Testis (tissue), 3 donors: Measurements from ENCODE around the gene UBE2R2. TPM values are rescaled to one million over a fixed set of nuclear protein-coding genes. Genes with fewer than 3 reads are reported as not detected.

ENCODE experiments used
- DNase-seq: peaks from one replicate; pipeline ENCODE4 v3.0.0-alpha.2; 2019
- H3K27ac ChIP-seq, 2 donors: fragments of 200-600 bp; sonication (generic); one replicate each; pipeline ENCODE4 v1.5.1; 2019
- H3K27me3 ChIP-seq: fragments of 200-600 bp; sonication (generic); one replicate; pipeline ENCODE4 v1.5.1; 2019
- H3K36me3 ChIP-seq: fragments of 200-600 bp; sonication (generic); one replicate; pipeline ENCODE4 v1.5.1; 2017; ENCODE audit warnings: low read depth; ENCODE audit errors: missing control alignments
- H3K4me1 ChIP-seq: fragments of 200-600 bp; sonication (generic); one replicate; pipeline ENCODE4 v1.5.1; 2019
- H3K4me3 ChIP-seq, 2 donors: fragments of 200-600 bp; sonication (generic); one replicate each; pipeline ENCODE4 v1.5.1; 2017 to 2019
- H3K9me3 ChIP-seq: fragments of 200-600 bp; sonication (generic); one replicate; pipeline ENCODE4 v1.5.1; 2017
- CTCF ChIP-seq, 3 experiments: fragments of 450-650 bp in 2 of 3; fragments of 200-600 bp in 1 of 3; sonication (generic) in 1 of 3; IDR thresholded peaks; one replicate each; pipeline ENCODE4 v1.5.1; 2016 to 2019; ENCODE audit warnings: antibody characterized with exemption in 3 of 3, mild to moderate bottlenecking in 2 of 3, moderate library complexity in 1 of 3
- POLR2A ChIP-seq: fragments of 450-650 bp; IDR thresholded peaks from one replicate; pipeline ENCODE4 v1.6.1; 2017; ENCODE audit warnings: antibody characterized with exemption, mild to moderate bottlenecking, moderate library complexity
- WGBS, 2 donors: methylation state at CpG; one replicate each; pipeline ENCODE4 v1.1.5; 2018; 5-methylcytosine and 5-hydroxymethylcytosine counted together
- intact Hi-C: fragments of 100-400 bp; cut with DNase I; formaldehyde crosslinking; loops from one replicate; pipeline ENCODE4 v1.15.1; 2023; ENCODE audit warnings: low total_unique reads
- polyA plus RNA-seq: library from polyadenylated mRNA; stranded (reverse); fragments of 350-450 nt; fragmentation: Illumina TruSeq; extraction: RNeasy Lipid Tissue Mini Kit (QIAGEN cat#74804); gene quantifications from one replicate; pipeline ENCODE4 v1.2.3, GENCODE V29; 2014; ENCODE audit warnings: low read depth, low replicate concordance; ENCODE audit not compliant: insufficient read depth
- total RNA-seq, 2 donors: library from RNA; depleted of rRNA; stranded (reverse); fragments of >200 nt; gene quantifications; one replicate each; pipeline ENCODE4 v1.2.3, GENCODE V29; 2016

The UBE2R2 gene
- total and polyA plus RNA-seq, 3 donors from 2014 or later = 50.2 to 85.7 (median 72.6) TPM

- Histone ChIP-seq H3K9me3 (no peaks in the 10 kb centered on the region), H3K4me3 (no peak overlapping the region), H3K36me3 (no peaks in the 10 kb centered on the region), H3K4me1 (no peaks in the 10 kb centered on the region), H3K27me3 (no peaks in the 10 kb centered on the region), H3K27ac (no peak overlapping the region)
- no peak for TF ChIP-seq CTCF (IDR thresholded peaks at IDR 0.05)
- no peak for TF ChIP-seq POLR2A
- intact Hi-C loops = no loop called here
- WGBS, 2 donors = 84 to 89% methylated on average over 4 to 6 of the region's 6 CpGs
- DNase-seq = no peak
Observed at GRCh38 chr9:33919276-33919897, 102.4 kb downstream of the UBE2R2 start.

GRCh38 chr9:33921967-33922895 lies 105.3 kb downstream of the UBE2R2 start:
- Histone ChIP-seq H3K27me3 (no peaks in the 10 kb centered on the region), H3K4me3 (no peak overlapping the region), H3K9me3 (no peaks in the 10 kb centered on the region), H3K4me1 (peaks cover 14% of the 10 kb centered on the region), H3K27ac (no peak overlapping the region), H3K36me3 (no peaks in the 10 kb centered on the region)
- WGBS, 2 donors = 82 to 86% methylated on average over 11 to 14 of the region's 14 CpGs
- TF ChIP-seq POLR2A (no peak), CTCF (IDR thresholded peaks at IDR 0.05) (peak in 2 of 3 experiments; percentile 40 to 56)
- DNase-seq = no peak
- intact Hi-C loops = no loop called here

GRCh38 chr9:33923079-33923478 lies 106.1 kb downstream of the UBE2R2 start:
- intact Hi-C loops = no loop called here
- no peaks in the 10 kb centered on the region for H3K36me3 ChIP-seq
- 91 to 93% methylated on average over 3 to 4 of the region's 4 CpGs for WGBS, 2 donors
- peaks cover 14% of the 10 kb centered on the region for H3K4me1 ChIP-seq
- no peaks in the 10 kb centered on the region for H3K27me3 ChIP-seq
- no peak overlapping the region for H3K4me3 ChIP-seq
- TF ChIP-seq CTCF (IDR thresholded peaks at IDR 0.05) (no peak), POLR2A (no peak)
- H3K9me3 ChIP-seq = no peaks in the 10 kb centered on the region
- no peak for DNase-seq
- no peak overlapping the region for H3K27ac ChIP-seq

- H3K27me3 ChIP-seq = no peaks in the 10 kb centered on the region
- no peak for DNase-seq
- peaks cover 14% of the 10 kb centered on the region for H3K4me1 ChIP-seq
- no peak overlapping the region for H3K27ac ChIP-seq
- TF ChIP-seq CTCF (IDR thresholded peaks at IDR 0.05) = no peak
- TF ChIP-seq POLR2A = no peak
- no peaks in the 10 kb centered on the region for H3K36me3 ChIP-seq
- WGBS, 2 donors = 76 to 82% methylated on average over 10 to 14 of the region's 14 CpGs
- intact Hi-C loops = no loop called here
- no peak overlapping the region for H3K4me3 ChIP-seq
- H3K9me3 ChIP-seq = no peaks in the 10 kb centered on the region
Observed at GRCh38 chr9:33923998-33924701, 107.2 kb downstream of the UBE2R2 start.
